Ramos (cell line): ENCODE results near the gene ARHGAP26.

Experiments
- in situ Hi-C: fragments of 300-500 bp; cut with MboI; formaldehyde crosslinking; loops from one replicate; pipeline ENCODE4 v1.14.3; 2022; ENCODE audit warnings: low sequenced_read_pairs; ENCODE audit not compliant: unreplicated experiment

ARHGAP26 gene

GRCh38 chr5:143214890-143215289 lies 444.7 kb downstream of the ARHGAP26 start:
- in situ Hi-C loops = no loop called here

- in situ Hi-C loops = no loop called here
Measured at GRCh38 chr5:143215690-143216089, 445.5 kb downstream of the ARHGAP26 start.

- in situ Hi-C loops = no loop called here
Measured at GRCh38 chr5:143216211-143216610, 446.0 kb downstream of the ARHGAP26 start.

- in situ Hi-C loops = no loop called here
Measured at GRCh38 chr5:143217065-143217803, 447.1 kb downstream of the ARHGAP26 start.

- in situ Hi-C loops = no loop called here
Measured at GRCh38 chr5:143217804-143218160, 447.6 kb downstream of the ARHGAP26 start.

- in situ Hi-C loops = no loop called here
Measured at GRCh38 chr5:143218517-143219170, 448.5 kb downstream of the ARHGAP26 start.

- in situ Hi-C loops = no loop called here
Measured at GRCh38 chr5:143219696-143220095, 449.5 kb downstream of the ARHGAP26 start.

GRCh38 chr5:143220748-143221251 lies 450.6 kb downstream of the ARHGAP26 start:
- in situ Hi-C loops = no loop called here

GRCh38 chr5:143222287-143223231 lies 452.4 kb downstream of the ARHGAP26 start:
- in situ Hi-C loops = no loop called here

GRCh38 chr5:143224672-143225071 lies 454.5 kb downstream of the ARHGAP26 start:
- in situ Hi-C loops = no loop called here

- in situ Hi-C loops = no loop called here
Measured at GRCh38 chr5:143225511-143225910, 455.3 kb downstream of the ARHGAP26 start.

- in situ Hi-C loops = no loop called here
Measured at GRCh38 chr5:143226361-143226760, 456.2 kb downstream of the ARHGAP26 start.

GRCh38 chr5:143226872-143227271 lies 456.7 kb downstream of the ARHGAP26 start:
- in situ Hi-C loops = no loop called here

- in situ Hi-C loops = no loop called here
Measured at GRCh38 chr5:143227301-143227700, 457.1 kb downstream of the ARHGAP26 start.

- in situ Hi-C loops = no loop called here
Measured at GRCh38 chr5:143228597-143229293, 458.6 kb downstream of the ARHGAP26 start.

GRCh38 chr5:143229426-143229895 lies 459.3 kb downstream of the ARHGAP26 start:
- in situ Hi-C loops = no loop called here

- in situ Hi-C loops = no loop called here
Measured at GRCh38 chr5:143229896-143230675, 459.9 kb downstream of the ARHGAP26 start.

GRCh38 chr5:143230676-143230996 lies 460.5 kb downstream of the ARHGAP26 start:
- in situ Hi-C loops = no loop called here

- in situ Hi-C loops = no loop called here
Measured at GRCh38 chr5:143231416-143231815, 461.2 kb downstream of the ARHGAP26 start.
